Measurements from ENCODE around the gene GABBR2.

GRCh38 chr9:98403715-98404114 is 305.0 kb downstream of the GABBR2 start:
- no peak for TF ChIP-seq USF1 (IDR thresholded peaks at IDR 0.05)
- no peak for TF ChIP-seq CEBPB (IDR thresholded peaks at IDR 0.05)
- TF ChIP-seq EGR1 (IDR thresholded peaks at IDR 0.05) = no peak
- no peak for TF ChIP-seq RAD21 (IDR thresholded peaks at IDR 0.05; ENCODE audit: low read depth)
- no peak for TF ChIP-seq MAX (IDR thresholded peaks at IDR 0.05)
- no peak for TF ChIP-seq TCF12 (IDR thresholded peaks at IDR 0.05; ENCODE audit: low read depth)
- TF ChIP-seq, protein P1, sequence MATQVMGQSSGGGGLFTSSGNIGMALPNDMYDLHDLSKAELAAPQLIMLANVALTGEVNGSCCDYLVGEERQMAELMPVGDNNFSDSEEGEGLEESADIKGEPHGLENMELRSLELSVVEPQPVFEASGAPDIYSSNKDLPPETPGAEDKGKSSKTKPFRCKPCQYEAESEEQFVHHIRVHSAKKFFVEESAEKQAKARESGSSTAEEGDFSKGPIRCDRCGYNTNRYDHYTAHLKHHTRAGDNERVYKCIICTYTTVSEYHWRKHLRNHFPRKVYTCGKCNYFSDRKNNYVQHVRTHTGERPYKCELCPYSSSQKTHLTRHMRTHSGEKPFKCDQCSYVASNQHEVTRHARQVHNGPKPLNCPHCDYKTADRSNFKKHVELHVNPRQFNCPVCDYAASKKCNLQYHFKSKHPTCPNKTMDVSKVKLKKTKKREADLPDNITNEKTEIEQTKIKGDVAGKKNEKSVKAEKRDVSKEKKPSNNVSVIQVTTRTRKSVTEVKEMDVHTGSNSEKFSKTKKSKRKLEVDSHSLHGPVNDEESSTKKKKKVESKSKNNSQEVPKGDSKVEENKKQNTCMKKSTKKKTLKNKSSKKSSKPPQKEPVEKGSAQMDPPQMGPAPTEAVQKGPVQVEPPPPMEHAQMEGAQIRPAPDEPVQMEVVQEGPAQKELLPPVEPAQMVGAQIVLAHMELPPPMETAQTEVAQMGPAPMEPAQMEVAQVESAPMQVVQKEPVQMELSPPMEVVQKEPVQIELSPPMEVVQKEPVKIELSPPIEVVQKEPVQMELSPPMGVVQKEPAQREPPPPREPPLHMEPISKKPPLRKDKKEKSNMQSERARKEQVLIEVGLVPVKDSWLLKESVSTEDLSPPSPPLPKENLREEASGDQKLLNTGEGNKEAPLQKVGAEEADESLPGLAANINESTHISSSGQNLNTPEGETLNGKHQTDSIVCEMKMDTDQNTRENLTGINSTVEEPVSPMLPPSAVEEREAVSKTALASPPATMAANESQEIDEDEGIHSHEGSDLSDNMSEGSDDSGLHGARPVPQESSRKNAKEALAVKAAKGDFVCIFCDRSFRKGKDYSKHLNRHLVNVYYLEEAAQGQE (IDR thresholded peaks at IDR 0.05; ENCODE audit: low read depth) = no peak
- TF ChIP-seq EP300 (IDR thresholded peaks at IDR 0.05; ENCODE audit: borderline replicate concordance) = no peak
